Breast epithelium (tissue), 4 donors: Measurements from ENCODE around the gene PCNX2. TPM values are rescaled to one million over a fixed set of nuclear protein-coding genes. Genes with fewer than 3 reads are reported as not detected.

Experiments used
- DNase-seq, 2 donors: peaks; one replicate each; pipeline ENCODE4 v3.0.0-alpha.2; 2019; ENCODE audit warnings: low spot score in 2 of 2
- H3K27ac ChIP-seq, 2 donors: fragments of 200-600 bp; sonication (generic) in 1 of 2; one replicate each; pipeline ENCODE4 v1.5.1; 2016 to 2019; ENCODE audit warnings: mild to moderate bottlenecking in 1 of 2
- H3K27me3 ChIP-seq, 2 donors: fragments of 200-600 bp; sonication (generic) in 1 of 2; one replicate each; pipeline versions ENCODE4 v1.5.1 to v1.6.0; 2017 to 2019; ENCODE audit warnings: control low read depth in 1 of 2, mild to moderate bottlenecking in 1 of 2
- H3K36me3 ChIP-seq: fragments of 200-600 bp; one replicate; pipeline ENCODE4 v1.5.1; 2019
- H3K4me1 ChIP-seq, 2 donors: fragments of 200-600 bp; sonication (generic); one replicate each; pipeline ENCODE4 v1.5.1; 2016 to 2019; ENCODE audit warnings: control low read depth in 1 of 2
- H3K4me3 ChIP-seq, 3 donors: fragments of 200-600 bp; sonication (generic); 1 replicate in 2 of 3; 2 replicates in 1 of 3; pipeline ENCODE4 v1.5.1; 2016 to 2019; ENCODE audit warnings: mild to moderate bottlenecking in 3 of 3, moderate library complexity in 2 of 3
- H3K9me3 ChIP-seq, 2 donors: fragments of 200-600 bp; sonication (generic) in 1 of 2; one replicate each; pipeline ENCODE4 v1.5.1; 2016 to 2019; ENCODE audit warnings: control low read depth in 1 of 2
- POLR2A ChIP-seq: fragments of 450-650 bp; IDR thresholded peaks from one replicate; pipeline ENCODE4 v1.6.1; 2016; ENCODE audit warnings: antibody characterized with exemption, mild to moderate bottlenecking, moderate library complexity
- POLR2AphosphoS5 ChIP-seq, 3 donors: sonication (generic); formaldehyde crosslinking; IDR thresholded peaks; one replicate each; pipeline ENCODE4 v1.6.1; 2017; ENCODE audit warnings: antibody characterized with exemption in 3 of 3
- intact Hi-C: fragments of 100-400 bp; cut with DNase I; formaldehyde crosslinking; loops from one replicate; pipeline ENCODE4 v1.15.1; 2023; ENCODE audit warnings: low total_unique reads
- total RNA-seq, 3 donors: library from RNA; depleted of rRNA; stranded (reverse); fragments of >200 nt; gene quantifications; one replicate each; pipeline ENCODE4 v1.1.0, GENCODE V29; 2016
- TF ChIP-seq, protein P1 (sequence below), 3 donors: fragments of 450-650 bp; IDR thresholded peaks; one replicate each; pipeline ENCODE4 v1.5.1; 2016 to 2017; ENCODE audit warnings: antibody characterized with exemption in 3 of 3, mild to moderate bottlenecking in 3 of 3, moderate library complexity in 3 of 3

PCNX2 gene
- total RNA-seq, 3 donors from 2014 or later: 18.7 to 32.6 (median 26.2) TPM

- peak overlapping the region; percentile 23 to 36 for H3K27ac ChIP-seq
- intact Hi-C loops: no loop called here
- H3K4me3 ChIP-seq: no peak overlapping the region
Observed at GRCh38 chr1:232962761-232963745, 332.5 kb downstream of the PCNX2 start.

DNA sequence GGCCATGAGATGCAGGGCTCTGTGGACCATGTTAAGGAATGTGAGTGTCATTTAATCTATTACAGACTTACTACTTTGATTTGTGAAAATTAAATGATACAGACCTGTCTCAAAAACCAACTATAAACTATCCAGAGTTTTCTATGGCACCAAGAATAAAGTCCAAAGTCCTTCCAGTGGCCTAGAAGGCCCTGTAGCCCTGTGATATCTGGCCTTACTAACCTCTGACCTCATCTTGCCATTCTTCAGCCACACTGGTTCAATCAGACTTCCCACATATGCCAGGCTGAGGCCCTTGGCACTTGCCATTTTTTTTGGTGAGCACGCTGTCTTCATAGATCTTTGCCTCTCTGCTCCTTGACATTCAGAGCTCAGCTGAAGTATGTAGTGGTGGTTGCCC is 337.5 kb downstream of the PCNX2 start:
- TF ChIP-seq, protein P1, sequence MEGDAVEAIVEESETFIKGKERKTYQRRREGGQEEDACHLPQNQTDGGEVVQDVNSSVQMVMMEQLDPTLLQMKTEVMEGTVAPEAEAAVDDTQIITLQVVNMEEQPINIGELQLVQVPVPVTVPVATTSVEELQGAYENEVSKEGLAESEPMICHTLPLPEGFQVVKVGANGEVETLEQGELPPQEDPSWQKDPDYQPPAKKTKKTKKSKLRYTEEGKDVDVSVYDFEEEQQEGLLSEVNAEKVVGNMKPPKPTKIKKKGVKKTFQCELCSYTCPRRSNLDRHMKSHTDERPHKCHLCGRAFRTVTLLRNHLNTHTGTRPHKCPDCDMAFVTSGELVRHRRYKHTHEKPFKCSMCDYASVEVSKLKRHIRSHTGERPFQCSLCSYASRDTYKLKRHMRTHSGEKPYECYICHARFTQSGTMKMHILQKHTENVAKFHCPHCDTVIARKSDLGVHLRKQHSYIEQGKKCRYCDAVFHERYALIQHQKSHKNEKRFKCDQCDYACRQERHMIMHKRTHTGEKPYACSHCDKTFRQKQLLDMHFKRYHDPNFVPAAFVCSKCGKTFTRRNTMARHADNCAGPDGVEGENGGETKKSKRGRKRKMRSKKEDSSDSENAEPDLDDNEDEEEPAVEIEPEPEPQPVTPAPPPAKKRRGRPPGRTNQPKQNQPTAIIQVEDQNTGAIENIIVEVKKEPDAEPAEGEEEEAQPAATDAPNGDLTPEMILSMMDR (IDR thresholded peaks at IDR 0.05): no peak
- TF ChIP-seq POLR2AphosphoS5 (IDR thresholded peaks at IDR 0.05) (no peak), POLR2A (no peak)
- H3K9me3 ChIP-seq: peaks cover 5 to 6% of the 10 kb centered on the region in 2 donors
- H3K36me3 ChIP-seq: no peaks in the 10 kb centered on the region
- H3K27me3 ChIP-seq: no peaks in the 10 kb centered on the region
- no peak for DNase-seq
- no peak overlapping the region for H3K4me3 ChIP-seq
- no peak overlapping the region for H3K27ac ChIP-seq
- no peaks in the 10 kb centered on the region for H3K4me1 ChIP-seq
- intact Hi-C loops: no loop called here

More at GRCh38 chr1:232962761-232963745, 332.5 kb downstream of the PCNX2 start:
- DNase-seq: no peak
- peaks cover 5% of the 10 kb centered on the region in 2 donors for H3K9me3 ChIP-seq
- no peaks in the 10 kb centered on the region for H3K4me1 ChIP-seq
- H3K36me3 ChIP-seq: no peaks in the 10 kb centered on the region
- TF ChIP-seq, protein P1 (IDR thresholded peaks at IDR 0.05): no peak
- no peak for TF ChIP-seq POLR2AphosphoS5 (IDR thresholded peaks at IDR 0.05)
- TF ChIP-seq POLR2A: no peak
- H3K27me3 ChIP-seq: no peaks in the 10 kb centered on the region

DNA sequence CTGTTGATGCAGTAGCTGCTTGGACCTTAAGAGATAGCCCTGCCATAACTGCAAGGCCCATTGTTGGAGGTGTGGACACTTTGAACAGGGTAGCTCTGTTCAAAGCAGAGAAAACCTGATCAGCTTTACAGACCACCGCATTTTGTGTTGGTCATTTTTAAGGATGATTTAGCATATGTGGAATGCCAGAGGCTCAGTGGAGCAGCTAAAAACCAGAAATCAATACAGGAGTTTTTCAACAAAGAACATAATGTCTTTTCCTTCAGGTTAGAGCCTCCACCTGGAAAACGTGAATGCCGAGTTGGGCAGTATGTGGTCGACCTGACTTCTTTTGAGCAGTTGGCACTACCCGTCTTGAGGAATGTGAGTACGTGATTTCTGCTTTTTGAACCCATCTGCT is 339.4 kb downstream of the PCNX2 start:
- intact Hi-C loops: no loop called here
- peaks cover 5 to 6% of the 10 kb centered on the region in 2 donors for H3K9me3 ChIP-seq
- DNase-seq: no peak
- H3K4me3 ChIP-seq: no peak overlapping the region
- H3K27me3 ChIP-seq: no peaks in the 10 kb centered on the region
- peaks cover 0 to 4% of the 10 kb centered on the region in 2 donors for H3K4me1 ChIP-seq
- H3K27ac ChIP-seq: no peak overlapping the region
- H3K36me3 ChIP-seq: no peaks in the 10 kb centered on the region
- no peak for TF ChIP-seq POLR2AphosphoS5 (IDR thresholded peaks at IDR 0.05)
- TF ChIP-seq, protein P1 (IDR thresholded peaks at IDR 0.05): no peak
- no peak for TF ChIP-seq POLR2A

DNA sequence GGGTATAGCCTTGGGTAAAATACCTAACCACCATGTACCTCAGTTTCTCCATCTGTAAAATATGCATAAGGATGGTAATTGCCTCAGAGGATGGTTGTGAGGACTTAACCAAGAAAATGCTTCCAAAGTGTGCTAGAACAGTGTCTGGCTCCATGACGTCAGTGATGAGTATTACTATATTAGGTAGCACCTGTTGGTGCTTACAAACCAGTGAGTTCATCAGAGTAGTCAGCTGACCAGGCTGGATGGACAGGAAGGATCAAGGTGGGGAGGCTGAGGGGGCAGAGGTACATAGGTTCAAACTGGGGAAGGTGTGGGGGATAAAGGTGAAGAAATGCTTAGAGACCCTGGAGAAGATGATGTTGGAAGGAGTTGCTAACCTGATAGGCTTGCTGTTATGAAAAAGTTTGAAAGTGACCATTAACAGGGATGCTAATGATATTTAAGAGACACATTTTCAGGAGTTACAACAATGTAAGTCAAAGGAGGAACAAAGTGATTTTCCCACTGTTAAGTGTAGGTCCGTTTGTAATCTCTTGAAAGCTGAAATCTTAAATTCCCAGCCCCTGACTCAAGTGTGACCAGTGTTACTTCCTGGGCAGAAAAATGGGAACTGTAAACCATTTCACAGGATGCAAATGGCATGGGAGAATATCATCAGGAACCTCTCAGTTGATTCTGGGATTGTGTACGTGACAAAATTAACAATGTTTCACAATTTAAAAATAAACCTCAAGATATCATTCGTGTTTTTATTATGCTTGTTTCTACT is 340.7 kb downstream of the PCNX2 start:
- Histone ChIP-seq H3K27ac (no peak overlapping the region), H3K9me3 (peaks cover 5 to 6% of the 10 kb centered on the region in 2 donors), H3K4me1 (peaks cover 0 to 4% of the 10 kb centered on the region in 2 donors), H3K36me3 (no peaks in the 10 kb centered on the region), H3K4me3 (no peak overlapping the region), H3K27me3 (no peaks in the 10 kb centered on the region)
- TF ChIP-seq, protein P1 (IDR thresholded peaks at IDR 0.05): no peak
- TF ChIP-seq POLR2AphosphoS5 (IDR thresholded peaks at IDR 0.05): no peak
- TF ChIP-seq POLR2A: no peak
- intact Hi-C loops: no loop called here
- no peak for DNase-seq
